ENCODE data around the gene KLK6.
A peak's percentile ranks its signal among the peaks of the same experiment; 100 is the strongest.

KLK6 gene

DNA sequence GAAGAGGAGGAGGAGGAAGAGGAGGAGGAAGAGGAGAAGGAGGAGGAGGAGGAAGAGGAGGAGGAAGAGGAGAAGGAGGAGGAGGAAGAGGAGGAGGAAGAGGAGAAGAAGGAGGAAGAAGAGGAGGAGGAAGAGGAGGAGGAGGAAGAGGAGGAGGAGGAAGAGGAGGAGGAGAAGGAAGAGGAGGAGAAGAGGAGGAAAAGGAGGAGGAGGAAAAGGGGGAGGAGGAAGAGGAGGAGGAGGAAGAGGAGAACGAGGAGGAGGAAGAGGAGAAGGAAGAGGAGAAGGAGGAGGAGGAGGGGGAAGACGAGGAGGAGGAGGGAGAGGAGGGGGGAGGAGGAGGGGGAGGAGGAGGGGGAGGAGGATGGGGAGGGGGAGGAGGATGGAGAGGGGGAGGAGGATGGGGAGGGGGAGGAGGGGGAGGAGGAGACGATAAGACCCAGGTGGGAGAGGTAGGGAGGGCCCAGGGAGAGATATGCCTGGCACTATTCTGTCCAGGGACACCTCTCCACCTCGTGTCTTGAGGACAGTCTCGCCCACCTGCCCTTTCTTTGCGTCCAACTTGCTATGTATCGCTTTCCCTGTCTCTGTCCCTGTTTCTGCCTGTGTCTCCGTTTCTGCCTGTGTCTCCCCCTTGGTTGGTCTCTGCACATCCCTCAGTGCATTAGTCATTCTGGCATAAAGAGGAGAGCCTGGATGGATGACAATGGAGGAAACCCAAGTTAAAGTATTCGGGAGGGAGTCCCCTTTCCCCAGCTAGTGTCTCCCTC, 9.5 kb downstream of the KLK6 start:
- no peak for DNase-seq (ENCODE audit: low read depth in 3 of 3, low spot score in 1 of 3)

DNA sequence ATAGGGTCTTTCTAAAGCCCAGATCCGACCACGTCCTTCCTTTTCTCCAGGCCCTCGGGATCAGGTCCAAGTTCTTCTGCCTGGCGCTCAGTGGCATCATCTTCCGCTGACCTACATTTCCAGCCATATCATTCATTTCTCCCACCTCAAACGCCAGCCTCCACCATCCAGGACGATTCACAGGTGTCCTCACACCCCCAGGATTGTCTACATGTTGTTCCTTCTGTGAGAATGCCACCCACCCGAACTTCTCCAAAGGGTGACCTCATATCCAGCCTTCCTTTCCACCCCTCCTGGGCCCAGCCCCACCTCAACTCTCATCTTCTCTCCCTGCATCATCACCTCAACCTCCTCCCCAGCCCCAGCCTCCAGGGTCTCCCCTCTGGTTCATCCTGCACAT, 11.8 kb downstream of the KLK6 start:
- no peak for DNase-seq (ENCODE audit: low read depth in 3 of 3, low spot score in 1 of 3)

DNA sequence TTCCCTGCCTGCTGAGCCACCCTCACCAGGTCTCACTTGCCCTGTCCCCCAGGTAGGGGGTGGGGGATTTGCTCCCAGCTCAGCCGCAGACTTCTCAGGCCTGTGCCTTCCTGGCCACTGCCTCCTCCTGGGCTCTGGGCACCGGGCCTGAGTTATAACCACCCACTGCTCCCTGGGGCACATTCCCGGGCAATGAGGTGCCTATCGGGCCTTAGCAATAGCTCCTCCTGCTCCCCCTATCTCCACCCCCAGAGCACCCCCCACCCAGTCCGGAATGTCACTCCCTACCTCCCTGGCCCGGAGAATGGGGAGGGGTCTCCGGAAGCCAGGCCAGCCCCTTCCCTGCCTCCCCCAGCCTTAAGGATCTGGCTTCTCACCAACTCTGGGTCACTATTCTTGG, 16.5 kb downstream of the KLK6 start, which contains the start of gene KLK5:
Gene KLK5 (minus strand): TSS at position 129 of the 400 bp plus-strand sequence. CDS start 381 bp downstream, outside the sequence.
- no peak for DNase-seq (ENCODE audit: low read depth in 3 of 3, low spot score in 1 of 3)

DNA sequence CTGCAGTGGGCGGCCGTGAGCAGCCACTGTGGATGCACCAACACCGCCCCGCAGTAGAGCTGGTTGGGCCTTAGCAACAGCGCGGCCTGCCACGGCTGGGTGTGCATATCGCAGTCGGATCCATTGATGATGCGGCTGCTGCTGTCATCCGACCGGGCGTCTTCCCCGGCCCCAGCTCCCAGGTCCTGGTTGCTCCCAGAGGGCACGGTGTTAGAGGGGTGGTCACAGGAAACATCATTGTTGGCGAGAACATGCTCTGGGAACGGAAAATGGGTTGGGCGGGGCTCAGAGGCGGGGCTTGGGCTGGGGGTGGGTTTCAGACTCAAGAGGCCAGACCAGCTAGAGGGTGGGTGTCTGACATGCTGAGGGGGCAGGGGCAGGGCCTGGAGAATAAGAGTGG, 19.5 kb downstream of the KLK6 start:
- no peak for DNase-seq (ENCODE audit: low read depth in 3 of 3, low spot score in 1 of 3)

DNA sequence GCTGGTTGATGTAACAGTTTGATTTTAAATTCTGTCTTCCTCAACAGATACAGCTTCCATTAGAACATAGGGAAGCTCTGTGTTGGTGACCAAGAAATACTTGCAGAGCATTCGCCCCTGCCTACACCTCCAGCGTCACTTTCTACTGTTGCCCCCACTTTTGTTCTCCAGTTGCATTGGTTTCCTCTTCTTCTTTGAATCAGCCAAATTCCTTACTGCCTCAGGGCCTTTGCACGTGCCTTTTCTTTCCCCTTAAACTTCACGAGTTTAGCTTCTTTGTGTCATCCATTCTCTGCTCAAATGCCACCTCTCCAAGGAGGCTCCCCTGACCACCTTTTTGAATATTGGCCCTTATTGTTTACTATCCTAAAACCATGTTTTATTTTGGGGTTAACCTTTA, 22.3 kb downstream of the KLK6 start:
- DNase-seq (ENCODE audit: low read depth in 3 of 3, low spot score in 1 of 3), result no peak

DNA sequence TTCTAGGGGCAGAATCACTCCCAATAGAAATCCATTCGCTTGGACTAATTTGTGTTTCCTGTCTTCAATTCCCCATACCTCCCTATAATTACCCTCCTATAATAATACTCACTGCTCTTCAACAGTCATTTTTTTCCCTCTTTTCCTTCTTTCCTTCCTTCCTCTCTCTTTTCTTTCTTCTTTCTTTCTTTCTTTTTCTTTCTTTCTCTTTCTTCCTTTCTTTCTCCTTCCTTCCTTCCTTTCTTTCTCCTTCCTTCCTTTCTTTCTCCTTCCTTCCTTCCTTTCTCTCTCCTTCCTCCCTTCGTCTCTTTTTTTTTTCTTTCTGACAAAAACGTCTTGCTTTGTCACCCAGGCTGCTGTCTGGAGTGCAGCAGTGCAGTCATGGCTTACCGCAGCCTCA, 24.6 kb downstream of the KLK6 start:
- no peak for DNase-seq (ENCODE audit: low read depth in 3 of 3, low spot score in 1 of 3)

DNA sequence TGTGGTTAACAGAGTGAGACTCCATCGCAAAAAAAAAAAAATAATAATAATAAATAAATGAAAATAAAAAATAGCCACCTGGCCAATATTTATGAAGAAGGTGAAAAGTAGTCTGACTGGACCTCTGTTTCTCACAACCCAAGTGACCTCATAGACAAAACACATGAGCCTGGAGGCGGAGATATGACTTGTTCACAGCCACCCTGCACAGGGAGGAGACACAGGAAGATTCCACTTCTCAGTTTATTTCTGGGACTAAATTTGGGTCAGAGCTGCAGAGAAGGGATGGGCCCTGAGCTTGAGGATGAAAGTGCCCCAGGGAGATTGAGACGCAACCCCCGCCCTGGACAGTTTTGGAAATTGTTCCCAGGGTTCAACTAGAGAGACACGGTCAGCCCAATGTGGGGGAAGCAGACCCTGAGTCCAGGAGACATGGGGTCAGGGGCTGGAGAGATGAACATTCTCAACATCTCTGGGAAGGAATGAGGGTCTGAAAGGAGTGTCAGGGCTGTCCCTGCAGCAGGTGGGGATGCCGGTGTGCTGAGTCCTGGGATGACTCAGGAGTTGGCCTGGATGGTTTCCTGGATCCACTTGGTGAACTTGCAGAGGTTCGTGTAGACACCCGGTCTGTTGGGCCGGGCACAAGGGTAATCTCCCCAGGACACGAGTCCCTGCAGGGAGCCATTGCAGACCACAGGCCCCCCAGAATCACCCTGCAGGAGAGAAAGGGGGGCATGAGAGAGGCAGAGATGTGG, 26.1 kb downstream of the KLK6 start:
- DNase-seq (ENCODE audit: low read depth in 3 of 3, low spot score in 1 of 3), result no peak

DNA sequence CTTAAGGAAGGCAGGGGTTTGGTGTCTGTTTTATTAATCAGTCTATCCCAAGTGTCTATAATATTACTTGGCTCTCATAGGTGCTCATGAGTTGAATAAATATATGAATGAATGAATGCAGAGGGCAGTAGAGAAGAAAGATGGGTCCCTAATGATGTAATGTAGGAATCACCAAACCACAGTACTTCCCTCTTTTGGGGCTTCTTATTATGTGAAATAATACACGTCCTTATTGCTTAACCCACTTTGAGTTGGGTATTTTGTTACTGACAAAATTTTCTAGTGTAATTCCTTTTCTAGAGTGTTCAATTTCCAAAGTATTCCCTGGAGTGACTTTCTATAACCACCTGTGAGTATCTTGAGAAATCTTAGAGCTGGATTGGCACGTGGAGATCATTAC, 29.8 kb downstream of the KLK6 start:
- no peak for DNase-seq (ENCODE audit: low read depth in 3 of 3, low spot score in 1 of 3)

DNA sequence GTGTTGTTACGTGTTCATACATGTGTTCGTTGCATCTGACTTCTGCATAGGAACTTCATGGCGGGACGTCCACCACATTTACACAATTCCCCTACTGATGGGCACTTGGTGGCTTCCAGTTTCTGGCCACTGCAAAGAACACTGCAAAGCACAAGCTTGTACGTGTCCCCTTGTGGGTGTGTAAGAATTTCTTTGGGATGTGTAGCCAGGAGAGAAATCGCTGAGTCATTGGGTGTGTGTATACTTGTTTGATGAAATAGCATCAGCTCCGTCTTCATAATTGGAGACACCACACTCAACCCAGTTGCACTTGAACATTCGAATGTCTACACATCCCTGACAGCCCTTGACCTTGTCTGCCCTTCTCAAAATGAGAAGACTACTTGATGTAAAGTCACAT, 35.8 kb downstream of the KLK6 start:
- DNase-seq (ENCODE audit: low read depth in 3 of 3, low spot score in 1 of 3), result no peak

DNA sequence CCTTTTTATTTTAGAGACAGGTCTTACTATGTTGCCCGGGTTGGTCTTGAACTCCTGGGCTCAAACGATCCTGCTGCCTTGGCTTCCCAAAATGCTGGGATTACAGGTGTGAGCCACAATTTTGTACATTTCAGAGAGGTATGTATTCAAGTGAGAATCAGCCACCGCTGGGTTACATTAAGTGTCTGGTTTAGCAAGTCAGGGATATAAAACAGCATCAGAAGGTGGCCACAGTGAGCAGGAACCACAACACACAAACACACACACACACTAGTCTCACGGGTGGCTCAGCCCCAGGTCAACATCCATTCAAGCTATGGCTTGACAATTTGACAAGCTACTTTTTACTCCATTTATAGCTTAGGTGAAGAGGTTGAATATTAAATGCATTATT, 36.7 kb downstream of the KLK6 start:
- no peak for DNase-seq (ENCODE audit: low read depth in 3 of 3, low spot score in 1 of 3)

DNA sequence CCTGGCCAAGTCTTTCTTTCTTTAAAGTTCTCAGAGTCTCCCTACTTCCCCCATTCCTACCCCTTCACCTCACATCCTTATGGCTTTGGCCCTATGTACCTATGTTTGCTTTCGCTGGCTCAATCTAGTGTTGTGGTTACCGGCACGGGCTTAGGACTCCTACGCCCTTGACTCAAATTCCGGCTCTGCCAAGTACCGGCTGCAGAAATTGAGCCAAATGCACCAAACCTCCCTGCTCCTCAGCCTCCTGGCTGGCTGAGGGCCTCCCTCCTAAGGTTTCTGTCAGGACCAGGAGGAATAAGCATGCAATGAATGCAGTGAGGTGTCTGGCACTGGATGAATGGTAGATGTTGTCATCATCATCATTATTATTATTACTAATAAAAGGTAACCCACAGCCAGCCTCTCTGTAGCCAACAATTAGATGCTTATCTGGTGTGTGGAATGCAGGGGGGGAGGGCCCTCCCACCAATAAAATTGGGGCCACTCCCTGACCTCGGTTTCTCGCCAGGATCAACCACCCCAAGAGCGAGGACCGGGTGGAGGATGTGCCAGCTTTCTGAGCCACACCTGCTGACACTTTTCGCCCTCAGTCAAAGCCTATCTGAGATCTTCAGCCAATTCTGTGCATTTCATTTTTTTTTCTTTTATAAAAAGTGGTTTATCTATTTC, 37.2 kb downstream of the KLK6 start:
- DNase-seq (ENCODE audit: low read depth in 3 of 3, low spot score in 1 of 3), result no peak

DNA sequence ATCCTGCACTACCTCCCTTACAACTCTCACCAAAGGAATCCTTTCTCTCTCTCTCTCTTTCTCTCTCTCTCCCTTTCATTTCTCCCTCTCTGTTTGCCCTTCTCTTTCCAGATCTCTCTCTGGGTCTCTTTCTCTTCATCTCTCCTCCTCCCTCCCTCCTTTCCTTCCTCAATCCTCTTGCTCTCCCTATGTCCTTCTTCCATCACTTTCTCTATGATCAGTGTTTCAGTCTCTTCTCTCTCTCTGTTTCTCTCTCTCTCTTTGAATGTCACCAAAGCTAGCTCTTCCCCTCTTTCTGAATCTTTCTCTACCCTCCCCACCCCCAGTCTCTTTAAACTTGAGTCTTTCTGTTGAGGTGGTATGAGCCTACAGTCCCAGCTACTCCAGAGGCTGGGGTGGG, 38.4 kb downstream of the KLK6 start:
- no peak for DNase-seq (ENCODE audit: low read depth in 3 of 3, low spot score in 1 of 3)

DNA sequence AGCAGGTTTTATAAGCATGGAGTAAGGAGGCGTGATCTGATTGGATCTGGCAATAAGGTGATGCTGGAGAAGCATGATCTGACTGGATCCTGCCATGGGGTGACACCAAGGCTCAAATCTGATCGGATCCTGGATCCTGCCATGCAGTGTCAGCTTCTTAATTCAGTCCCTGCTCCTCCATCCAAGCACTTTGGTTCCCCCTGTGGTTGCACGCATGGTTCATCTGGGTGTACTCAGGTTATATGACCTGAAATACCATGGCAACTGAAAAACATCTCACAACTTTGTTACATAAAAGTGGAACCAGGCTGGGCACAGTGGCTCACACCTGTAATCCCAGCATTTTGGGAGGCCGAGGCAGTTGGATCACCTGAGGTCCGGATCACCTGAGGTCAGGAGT, 40.6 kb downstream of the KLK6 start:
- DNase-seq (ENCODE audit: low read depth in 3 of 3, low spot score in 1 of 3), result no peak

DNA sequence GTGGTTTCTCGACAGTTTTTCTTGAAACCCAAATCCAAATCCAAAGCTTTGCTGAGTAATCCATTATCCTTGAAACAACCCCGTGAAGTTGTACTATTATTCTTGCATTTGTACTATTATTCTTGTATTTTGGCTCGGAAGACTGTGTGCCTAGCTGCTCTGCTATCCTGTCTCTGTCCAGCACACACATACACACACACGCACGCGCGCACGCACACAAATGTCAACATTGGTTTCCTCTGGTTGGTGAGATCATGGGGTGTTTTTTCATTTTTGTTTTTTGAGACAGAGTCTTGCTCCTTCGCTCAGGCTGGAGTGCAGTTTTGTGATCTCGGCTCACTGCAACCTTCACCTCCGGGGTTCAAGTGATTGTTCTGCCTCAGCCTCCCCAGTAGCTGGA, 43.2 kb downstream of the KLK6 start:
- no peak for DNase-seq (ENCODE audit: low read depth in 3 of 3, low spot score in 1 of 3)

DNA sequence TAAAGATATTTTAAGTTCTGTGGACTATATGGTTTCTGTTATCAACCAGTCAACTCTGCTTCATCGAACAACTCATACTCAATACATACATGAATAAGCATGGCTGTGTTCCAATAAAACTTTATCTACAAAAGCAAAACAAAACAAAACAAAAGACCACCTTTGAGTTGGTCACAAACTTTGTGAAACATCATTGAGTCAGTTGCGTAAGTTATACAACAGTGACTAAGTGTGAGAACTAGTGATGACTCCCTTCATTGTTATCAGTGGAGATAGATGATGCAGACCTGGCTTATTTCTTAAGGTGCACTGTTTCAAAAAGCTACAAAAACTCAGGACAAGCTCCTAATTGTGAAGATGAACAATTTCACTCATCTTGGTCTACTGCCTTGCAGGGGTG, 43.7 kb downstream of the KLK6 start:
- DNase-seq (ENCODE audit: low read depth in 3 of 3, low spot score in 1 of 3), result no peak

DNA sequence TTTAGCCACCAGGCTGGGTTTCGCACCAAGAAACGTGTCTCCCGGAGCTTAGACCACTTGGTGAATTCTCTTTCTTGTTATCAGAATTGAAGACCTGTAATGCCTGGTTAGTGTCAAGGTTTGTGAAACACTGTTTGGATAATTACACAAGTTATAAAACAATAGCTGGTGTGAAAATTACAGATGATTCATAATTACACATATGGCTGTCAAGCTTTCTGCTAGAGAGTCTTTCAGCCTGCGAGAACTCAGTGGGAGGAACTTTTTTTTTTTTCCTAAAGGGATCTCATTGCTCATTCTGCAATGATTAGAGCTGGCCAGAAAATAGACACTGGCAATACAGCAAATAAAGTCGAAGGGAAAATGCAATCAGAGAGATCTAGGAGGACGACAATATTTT, 44.8 kb downstream of the KLK6 start:
- no peak for DNase-seq (ENCODE audit: low read depth in 3 of 3, low spot score in 1 of 3)

DNA sequence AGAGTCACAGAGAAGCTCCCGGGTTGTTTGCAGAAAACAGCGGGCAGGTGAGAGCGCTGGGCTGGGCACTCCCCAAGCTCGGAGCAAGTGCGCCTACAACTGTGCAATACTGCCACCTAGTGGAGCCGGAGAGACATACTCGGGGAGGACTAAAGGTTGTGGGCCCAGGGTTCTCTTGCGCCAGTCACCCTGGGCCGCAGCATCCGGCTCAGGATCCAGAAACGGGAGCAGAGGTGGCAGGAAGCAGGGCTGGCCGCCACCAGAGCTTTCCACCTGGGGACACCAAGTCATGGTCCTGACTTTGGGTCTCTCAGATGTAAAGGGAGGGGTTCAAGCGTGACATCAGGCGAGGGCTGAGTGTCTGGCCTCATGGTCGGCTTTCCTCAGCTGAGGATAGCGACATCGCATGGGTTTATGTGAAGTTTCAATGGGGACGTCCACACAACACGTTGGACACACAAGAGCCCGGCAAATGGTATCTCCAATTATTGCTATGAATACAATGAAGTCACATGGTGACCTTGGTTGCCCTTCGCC, 47.0 kb downstream of the KLK6 start:
- DNase-seq (ENCODE audit: low read depth in 3 of 3, low spot score in 1 of 3), result peak; percentile 29 to 46 (median 39)

DNA sequence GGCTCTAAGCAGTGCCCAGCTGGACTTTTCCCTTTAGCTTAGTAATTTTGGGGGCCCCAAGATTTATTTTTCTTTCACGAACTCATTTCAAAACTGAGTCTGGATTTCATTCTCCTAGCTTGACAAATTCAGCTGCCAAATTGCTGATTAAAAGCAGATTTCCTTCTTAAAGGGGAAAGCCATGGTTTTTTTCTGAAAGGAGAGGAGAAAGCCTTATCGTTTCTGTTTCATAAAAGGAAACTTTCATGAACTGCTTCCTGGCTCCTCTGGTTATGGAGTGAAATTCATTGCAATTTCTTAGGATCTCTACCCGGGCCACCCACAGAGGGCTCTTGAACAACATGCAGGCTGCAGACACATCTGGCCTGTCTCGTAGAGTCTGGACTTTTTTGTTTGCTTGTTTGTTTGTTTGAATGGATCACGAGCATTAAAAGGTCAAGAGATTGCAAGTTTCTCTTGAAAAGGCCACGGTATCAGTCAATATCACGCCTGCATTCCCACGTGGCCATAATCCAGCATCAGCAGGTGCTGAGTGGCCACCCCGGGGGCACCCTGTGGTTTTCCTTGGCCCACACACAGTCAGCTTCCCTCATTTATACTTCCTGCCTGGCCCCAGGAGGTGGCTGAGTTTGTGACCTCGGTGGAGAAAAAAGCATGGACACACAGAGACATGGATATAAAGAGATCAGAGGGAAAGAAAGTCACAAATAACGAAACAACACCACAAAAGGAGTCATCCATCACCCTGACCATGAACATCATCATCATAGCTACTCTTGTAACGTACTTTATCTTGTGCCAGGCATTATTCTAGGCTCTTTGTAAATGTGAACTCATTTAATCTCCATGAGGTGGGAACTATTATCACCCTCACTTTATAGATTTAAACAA, 47.7 kb downstream of the KLK6 start:
- DNase-seq (ENCODE audit: low read depth in 3 of 3, low spot score in 1 of 3), result no peak

DNA sequence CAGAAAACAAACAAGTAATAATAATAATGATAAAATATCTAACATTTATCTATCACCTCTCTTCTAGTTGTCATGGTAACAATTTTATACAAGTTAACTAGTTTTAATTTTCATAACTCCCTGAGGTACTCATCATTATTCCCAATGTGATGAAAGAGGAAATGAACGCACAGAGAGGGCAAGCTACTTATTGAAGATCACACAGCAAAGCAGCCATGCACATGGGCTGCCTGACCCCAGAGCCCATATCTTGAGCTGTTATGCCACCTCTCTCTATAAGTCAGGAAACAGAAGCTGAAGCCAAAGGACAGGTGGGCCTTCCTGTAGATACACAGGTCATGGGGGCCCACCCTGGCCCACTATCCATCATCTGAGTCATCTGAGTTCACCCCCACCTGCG, 53.3 kb downstream of the KLK6 start:
- DNase-seq (ENCODE audit: low read depth in 3 of 3, low spot score in 1 of 3), result no peak

DNA sequence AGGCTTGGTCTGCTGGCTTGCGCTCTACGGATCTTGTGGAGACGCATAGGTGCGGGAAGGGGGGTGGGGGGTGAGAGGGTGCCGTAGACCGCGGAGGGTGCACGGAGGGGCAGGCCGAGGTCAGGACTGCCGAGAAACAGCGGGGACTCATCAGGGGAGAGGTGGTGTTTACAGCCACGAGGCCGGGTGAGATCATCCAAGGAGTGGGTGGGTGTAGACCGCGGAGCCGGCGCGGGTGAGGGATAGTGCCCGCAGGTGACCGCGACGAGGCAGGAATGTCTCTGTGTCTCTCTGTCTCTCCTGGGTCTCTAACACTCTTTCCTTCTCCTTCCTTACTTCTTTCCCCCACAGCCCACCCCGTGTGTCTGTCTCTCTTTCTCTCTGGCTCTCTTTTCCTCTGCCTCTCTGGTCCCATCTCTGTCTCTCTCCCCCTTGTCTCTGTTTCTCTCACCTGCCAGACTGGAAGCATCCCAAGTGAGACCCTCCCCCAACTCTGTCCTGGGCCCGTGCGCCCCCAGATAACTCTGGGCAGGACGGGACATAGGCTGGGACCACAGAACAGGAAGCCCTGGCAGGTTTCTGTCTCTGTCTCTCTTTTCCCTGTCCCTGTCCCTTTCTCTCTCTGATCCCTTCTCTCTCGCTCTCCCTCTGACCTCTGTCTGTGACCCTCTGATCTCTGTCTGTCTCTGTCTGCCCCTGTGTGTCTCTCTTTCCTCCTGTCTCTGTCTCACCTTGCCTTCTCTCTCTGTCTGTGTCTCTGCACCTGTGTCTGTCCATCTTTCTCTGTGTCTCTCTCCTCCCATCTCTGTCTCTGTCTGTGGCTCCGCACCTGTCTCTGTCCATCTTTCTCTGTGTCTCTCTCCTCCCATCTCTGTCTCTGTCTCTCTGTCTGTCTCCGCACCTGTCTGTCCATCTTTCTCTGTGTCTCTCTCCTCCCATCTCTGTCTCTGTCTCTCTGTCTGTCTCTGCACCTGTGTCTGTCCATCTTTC, 56.4 kb downstream of the KLK6 start:
- DNase-seq (ENCODE audit: low read depth in 3 of 3, low spot score in 1 of 3), result no peak

Measured in stimulated activated CD4-positive, alpha-beta T cell treated with anti-CD3 and anti-CD28 coated beads, TNF-alpha, amount 100 ng/mL, for 1 hour (primary cell).